Gastroesophageal sphincter (tissue), 4 donors: ENCODE measurements around the gene TTF2. TPM values are rescaled to one million over a fixed set of nuclear protein-coding genes. Genes with fewer than 3 reads are reported as not detected.

Source experiments
- ATAC-seq: fragments of 150-250 bp; one replicate; pipeline ENCODE4 v1.9.1; 2016; ENCODE audit warnings: mild to moderate bottlenecking, moderate library complexity
- H3K27ac ChIP-seq, 4 donors: fragments of 200-600 bp; sonication (generic) in 3 of 4; 1 replicate in 3 of 4; 2 replicates in 1 of 4; pipeline ENCODE4 v1.5.1; 2016 to 2019
- H3K27me3 ChIP-seq: fragments of 200-600 bp; sonication (generic); one replicate; pipeline ENCODE4 v1.5.1; 2019
- H3K36me3 ChIP-seq, 2 donors: fragments of 200-600 bp; sonication (generic); one replicate each; pipeline ENCODE4 v1.5.1; 2019; ENCODE audit warnings: control low read depth in 1 of 2
- H3K4me1 ChIP-seq, 3 donors: fragments of 200-600 bp; sonication (generic); 1 replicate in 2 of 3; 2 replicates in 1 of 3; pipeline ENCODE4 v1.5.1; 2016 to 2019; ENCODE audit warnings: control low read depth in 2 of 3
- H3K4me3 ChIP-seq, 2 donors: fragments of 200-600 bp; sonication (generic); one replicate each; pipeline ENCODE4 v1.5.1; 2019; ENCODE audit warnings: mild to moderate bottlenecking in 1 of 2, moderate library complexity in 1 of 2
- H3K9me3 ChIP-seq, 3 donors: fragments of 200-600 bp; sonication (generic); one replicate each; pipeline ENCODE4 v1.5.1; 2017 to 2019; ENCODE audit warnings: control low read depth in 2 of 3
- EP300 ChIP-seq: sonication (generic); formaldehyde crosslinking; IDR thresholded peaks from one replicate; pipeline ENCODE4 v1.6.1; 2017; ENCODE audit warnings: antibody characterized with exemption, mild to moderate bottlenecking
- POLR2A ChIP-seq, 2 donors: fragments of 450-650 bp; IDR thresholded peaks; one replicate each; pipeline ENCODE4 v1.6.1; 2017; ENCODE audit warnings: antibody characterized with exemption in 2 of 2, mild to moderate bottlenecking in 2 of 2, moderate library complexity in 1 of 2
- POLR2AphosphoS5 ChIP-seq: sonication (generic); formaldehyde crosslinking; IDR thresholded peaks from one replicate; pipeline ENCODE4 v1.6.1; 2017; ENCODE audit warnings: antibody characterized with exemption
- WGBS, 2 donors: methylation state at CpG; one replicate each; pipeline ENCODE4 v1.1.5; 2018; ENCODE audit warnings: low coverage in 1 of 2; 5-methylcytosine and 5-hydroxymethylcytosine counted together
- total RNA-seq, 4 donors: library from RNA; depleted of rRNA; stranded (reverse); fragments of >200 nt; gene quantifications; one replicate each; pipeline ENCODE4 v1.1.0, GENCODE V29; 2016
- TF ChIP-seq, protein P1 (sequence below), 4 experiments: fragments of 200-600 bp in 2 of 4; fragments of 450-650 bp in 2 of 4; sonication (generic) in 1 of 4; IDR thresholded peaks; one replicate each; pipeline ENCODE4 v1.5.1; 2017 to 2019; ENCODE audit warnings: antibody characterized with exemption in 4 of 4, mild to moderate bottlenecking in 2 of 4, moderate library complexity in 2 of 4

The TTF2 gene
- total RNA-seq, 4 donors from 2014 or later = 5.6 to 21.1 (median 13.5) TPM

DNA sequence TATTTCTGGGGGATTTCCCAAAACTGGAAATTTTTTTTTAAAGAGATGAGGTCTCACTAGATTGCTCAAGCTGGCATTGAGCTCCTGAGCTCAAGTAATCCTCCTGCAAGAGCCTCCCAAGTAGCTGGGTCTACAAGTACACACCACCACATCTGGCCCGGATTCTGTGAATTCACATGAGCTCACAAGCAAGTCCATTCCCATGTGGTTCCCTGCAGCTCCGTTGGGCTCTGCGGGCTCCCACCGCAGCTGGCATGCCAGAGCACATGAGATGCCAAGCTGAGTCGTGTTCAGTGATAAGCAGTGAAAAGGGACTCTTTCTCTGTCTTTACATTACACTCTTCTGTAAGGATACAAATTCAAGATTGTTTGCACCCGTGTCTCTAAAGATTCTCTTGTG, 21.9 kb upstream of the TTF2 start:
- H3K4me3 ChIP-seq = no peak overlapping the region
- no peak for ATAC-seq
- H3K27ac ChIP-seq = no peak overlapping the region
- H3K36me3 ChIP-seq = no peaks in the 10 kb centered on the region
- WGBS, 2 donors = 82 to 85% methylated on average over 3 to 6 of the region's 6 CpGs
- H3K9me3 ChIP-seq = no peaks in the 10 kb centered on the region
- no peaks in the 10 kb centered on the region for H3K4me1 ChIP-seq
- TF ChIP-seq POLR2AphosphoS5 (no peak), POLR2A (IDR thresholded peaks at IDR 0.05) (no peak), EP300 (no peak)
- TF ChIP-seq, protein P1, sequence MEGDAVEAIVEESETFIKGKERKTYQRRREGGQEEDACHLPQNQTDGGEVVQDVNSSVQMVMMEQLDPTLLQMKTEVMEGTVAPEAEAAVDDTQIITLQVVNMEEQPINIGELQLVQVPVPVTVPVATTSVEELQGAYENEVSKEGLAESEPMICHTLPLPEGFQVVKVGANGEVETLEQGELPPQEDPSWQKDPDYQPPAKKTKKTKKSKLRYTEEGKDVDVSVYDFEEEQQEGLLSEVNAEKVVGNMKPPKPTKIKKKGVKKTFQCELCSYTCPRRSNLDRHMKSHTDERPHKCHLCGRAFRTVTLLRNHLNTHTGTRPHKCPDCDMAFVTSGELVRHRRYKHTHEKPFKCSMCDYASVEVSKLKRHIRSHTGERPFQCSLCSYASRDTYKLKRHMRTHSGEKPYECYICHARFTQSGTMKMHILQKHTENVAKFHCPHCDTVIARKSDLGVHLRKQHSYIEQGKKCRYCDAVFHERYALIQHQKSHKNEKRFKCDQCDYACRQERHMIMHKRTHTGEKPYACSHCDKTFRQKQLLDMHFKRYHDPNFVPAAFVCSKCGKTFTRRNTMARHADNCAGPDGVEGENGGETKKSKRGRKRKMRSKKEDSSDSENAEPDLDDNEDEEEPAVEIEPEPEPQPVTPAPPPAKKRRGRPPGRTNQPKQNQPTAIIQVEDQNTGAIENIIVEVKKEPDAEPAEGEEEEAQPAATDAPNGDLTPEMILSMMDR (IDR thresholded peaks at IDR 0.05) = no peak
- no peaks in the 10 kb centered on the region for H3K27me3 ChIP-seq

DNA sequence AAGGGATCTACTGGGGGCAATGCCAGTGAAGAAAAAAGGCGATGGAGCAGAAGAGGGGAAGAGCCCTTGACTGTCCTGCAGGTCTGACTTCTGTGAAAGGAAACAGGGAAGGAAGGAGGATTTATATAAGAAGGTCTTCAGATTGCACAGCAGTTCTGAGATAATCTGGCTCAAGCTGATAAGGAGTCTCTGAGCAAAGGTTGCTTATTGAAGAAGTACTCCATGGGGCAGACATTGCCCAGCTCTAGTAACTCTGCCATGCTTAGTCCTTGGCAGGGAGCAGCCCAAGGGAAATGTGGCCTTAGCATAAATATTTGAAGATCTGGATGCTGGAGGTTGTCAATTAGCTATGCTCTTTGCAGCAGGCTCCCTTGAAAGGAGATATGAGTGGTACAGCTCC, 15.9 kb upstream of the TTF2 start:
- ATAC-seq = no peak
- Histone ChIP-seq H3K36me3 (no peaks in the 10 kb centered on the region), H3K4me1 (no peaks in the 10 kb centered on the region), H3K4me3 (no peak overlapping the region), H3K27ac (no peak overlapping the region), H3K9me3 (peaks cover 0 to 4% (median 0%) of the 10 kb centered on the region in 3 donors), H3K27me3 (no peaks in the 10 kb centered on the region)
- TF ChIP-seq EP300 (no peak), POLR2AphosphoS5 (no peak), POLR2A (IDR thresholded peaks at IDR 0.05) (no peak)
- WGBS, 2 donors = 40 to 94% methylated on average over 1 of the region's 1 CpG

DNA sequence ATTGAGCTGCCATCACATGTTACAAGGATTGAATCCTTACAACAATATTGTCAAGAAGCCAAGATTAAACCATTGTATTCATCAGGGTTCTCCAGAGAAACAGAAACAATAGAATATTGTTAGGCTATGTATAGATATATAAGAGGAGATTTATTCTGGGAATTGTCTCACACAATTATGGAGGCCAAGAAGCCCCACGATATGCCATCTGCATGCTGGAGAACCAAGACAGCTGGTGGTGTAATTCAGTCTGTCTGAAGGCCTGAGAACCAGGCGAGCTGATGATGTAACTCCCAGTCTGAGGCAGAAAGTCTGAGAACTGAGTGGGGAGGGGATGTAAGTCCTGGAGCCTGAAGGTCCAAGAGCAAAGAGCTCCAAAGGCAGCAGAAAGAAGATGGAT, 14.5 kb upstream of the TTF2 start:
- Histone ChIP-seq H3K9me3 (peaks cover 0 to 4% (median 0%) of the 10 kb centered on the region in 3 donors), H3K36me3 (no peaks in the 10 kb centered on the region), H3K27me3 (no peaks in the 10 kb centered on the region), H3K27ac (no peak overlapping the region), H3K4me1 (no peaks in the 10 kb centered on the region), H3K4me3 (no peak overlapping the region)
- no peak for ATAC-seq
- TF ChIP-seq EP300 (no peak), POLR2AphosphoS5 (no peak), POLR2A (IDR thresholded peaks at IDR 0.05) (no peak)
- TF ChIP-seq, protein P1 (IDR thresholded peaks at IDR 0.05) = no peak
- 77% methylated on average over 2 of the region's 2 CpGs; no CpG with 5 or more reads in 1 of the 2 donors for WGBS, 2 donors

DNA sequence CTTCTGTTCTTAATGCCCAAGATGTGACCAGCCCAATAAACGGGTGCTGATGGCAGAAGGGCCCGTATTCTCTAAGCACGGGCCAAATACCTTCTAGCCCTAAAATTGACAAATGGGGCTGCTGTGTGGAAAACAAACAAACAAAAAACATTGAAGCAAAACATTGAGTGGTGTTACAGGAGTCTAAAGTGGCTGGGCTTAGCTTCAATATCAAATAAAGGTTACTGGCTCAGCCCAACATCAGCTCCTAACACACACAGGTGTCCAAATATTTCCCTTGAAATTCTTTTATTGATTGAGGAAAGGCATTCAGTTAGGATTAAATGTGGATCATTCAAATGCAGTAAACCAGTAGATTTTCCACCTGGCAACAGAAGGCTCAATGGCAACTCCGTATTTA, 13.3 kb upstream of the TTF2 start:
- TF ChIP-seq POLR2A (IDR thresholded peaks at IDR 0.05) (no peak), POLR2AphosphoS5 (no peak), EP300 (no peak)
- TF ChIP-seq, protein P1 (IDR thresholded peaks at IDR 0.05) = no peak
- Histone ChIP-seq H3K36me3 (no peaks in the 10 kb centered on the region), H3K9me3 (peaks cover 0 to 4% (median 0%) of the 10 kb centered on the region in 3 donors), H3K4me1 (no peaks in the 10 kb centered on the region), H3K27me3 (no peaks in the 10 kb centered on the region), H3K27ac (no peak overlapping the region), H3K4me3 (no peak overlapping the region)
- WGBS, 2 donors = 78 to 100% methylated on average over 1 to 4 of the region's 4 CpGs
- no peak for ATAC-seq

DNA sequence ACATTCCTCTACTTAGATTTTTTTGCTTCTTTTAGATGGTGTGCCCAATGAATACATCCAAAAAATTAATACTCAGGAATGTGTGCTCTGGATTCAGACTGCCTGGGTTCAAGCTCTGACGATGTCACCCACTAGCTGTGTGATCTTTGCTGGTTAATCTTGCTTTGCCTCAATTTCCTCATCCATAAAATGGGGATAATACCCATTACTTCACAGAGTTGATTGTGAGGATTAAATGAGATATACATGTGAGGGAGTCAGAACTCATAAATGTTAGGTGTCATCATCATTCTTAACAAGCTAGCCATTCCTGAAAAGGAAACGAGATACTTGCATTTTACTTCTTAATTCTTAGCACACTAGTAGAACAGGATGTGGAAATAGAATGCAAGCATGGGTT, 12.9 kb upstream of the TTF2 start:
- TF ChIP-seq EP300 (no peak), POLR2A (IDR thresholded peaks at IDR 0.05) (no peak), POLR2AphosphoS5 (no peak)
- TF ChIP-seq, protein P1 (IDR thresholded peaks at IDR 0.05) = no peak
- Histone ChIP-seq H3K36me3 (no peaks in the 10 kb centered on the region), H3K27ac (no peak overlapping the region), H3K9me3 (peaks cover 0 to 4% (median 0%) of the 10 kb centered on the region in 3 donors), H3K4me3 (no peak overlapping the region), H3K4me1 (no peaks in the 10 kb centered on the region), H3K27me3 (no peaks in the 10 kb centered on the region)
- no peak for ATAC-seq
- 90 to 93% methylated on average over 2 of the region's 2 CpGs for WGBS, 2 donors
